ENCODE results near the gene RBM15B.
A peak's percentile ranks its signal among the peaks of the same experiment; 100 is the strongest.
"Not testable (repeated sequence)": the region's sequence is repeated elsewhere in the genome, so short reads cannot be mapped to it uniquely, and the experiment has no call there.

The RBM15B gene

GRCh38 chr3:51378726-51379125 lies 12.4 kb upstream of the RBM15B start:
- no peak for DNase-seq

DNA sequence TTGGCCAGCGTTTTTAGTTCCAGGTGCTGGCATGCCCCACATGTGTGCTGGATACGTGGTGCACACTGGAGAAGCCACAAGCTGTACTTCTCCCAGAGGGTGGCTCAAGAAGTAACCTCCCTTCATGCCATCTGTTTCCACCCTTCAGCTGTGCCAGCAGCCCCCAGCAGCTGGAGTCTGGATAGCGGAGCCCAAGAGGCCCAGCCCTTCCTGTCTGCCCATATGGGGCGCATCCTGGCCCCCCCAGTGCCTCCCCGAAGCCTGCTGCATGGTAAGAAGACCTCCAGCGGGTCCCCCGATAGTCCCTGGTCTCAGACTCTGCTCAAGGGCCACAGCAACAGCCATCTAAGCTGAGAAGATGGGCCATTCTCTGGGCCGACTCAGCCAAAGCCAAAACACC lies 11.8 kb upstream of the RBM15B start:
- DNase-seq: peak; percentile 67 to 89

- DNase-seq: peak; percentile 12 to 55
Measured at GRCh38 chr3:51379746-51380455, 11.2 kb upstream of the RBM15B start.

DNA sequence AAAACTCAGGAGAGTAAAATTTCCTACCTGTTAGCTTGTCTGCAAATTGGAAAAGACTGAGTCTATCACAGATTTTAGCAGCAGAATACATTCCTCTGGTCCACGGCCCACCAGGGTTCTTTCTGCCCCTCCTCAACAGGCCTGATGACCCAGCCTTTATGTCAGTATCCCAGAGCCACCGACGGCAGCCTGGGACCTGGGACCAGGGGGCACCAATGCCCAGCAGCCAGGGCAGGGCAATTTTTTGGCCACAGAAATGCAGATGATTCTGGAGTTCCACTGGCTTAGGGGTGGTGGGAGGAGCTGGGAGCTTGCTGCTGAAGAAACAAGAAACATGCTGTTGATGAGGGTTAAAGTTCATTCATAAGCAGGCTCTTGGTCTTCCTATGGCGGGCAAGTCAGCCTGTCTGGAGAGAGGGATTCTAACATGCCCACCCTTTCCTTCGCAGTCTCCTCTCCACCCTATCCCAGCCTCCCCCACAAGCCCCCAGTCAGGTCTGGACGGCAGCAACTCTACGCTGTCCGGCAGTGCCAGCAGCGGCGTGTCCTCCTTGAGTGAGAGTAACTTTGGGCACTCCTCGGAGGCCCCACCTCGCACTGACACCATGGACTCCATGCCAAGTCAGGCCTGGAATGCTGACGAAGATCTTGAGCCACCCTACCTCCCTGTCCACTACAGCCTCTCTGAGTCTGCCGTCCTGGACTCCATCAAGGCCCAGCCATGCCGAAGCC lies 10.3 kb upstream of the RBM15B start:
- DNase-seq: no peak

- no peak for DNase-seq
Measured at GRCh38 chr3:51381333-51381705, 9.8 kb upstream of the RBM15B start.

- no peak for DNase-seq
Measured at GRCh38 chr3:51382076-51382745, 8.9 kb upstream of the RBM15B start.

- DNase-seq: peak in 1 of 2 experiments; percentile 59
Measured at GRCh38 chr3:51382947-51383578, 8.0 kb upstream of the RBM15B start.

DNA sequence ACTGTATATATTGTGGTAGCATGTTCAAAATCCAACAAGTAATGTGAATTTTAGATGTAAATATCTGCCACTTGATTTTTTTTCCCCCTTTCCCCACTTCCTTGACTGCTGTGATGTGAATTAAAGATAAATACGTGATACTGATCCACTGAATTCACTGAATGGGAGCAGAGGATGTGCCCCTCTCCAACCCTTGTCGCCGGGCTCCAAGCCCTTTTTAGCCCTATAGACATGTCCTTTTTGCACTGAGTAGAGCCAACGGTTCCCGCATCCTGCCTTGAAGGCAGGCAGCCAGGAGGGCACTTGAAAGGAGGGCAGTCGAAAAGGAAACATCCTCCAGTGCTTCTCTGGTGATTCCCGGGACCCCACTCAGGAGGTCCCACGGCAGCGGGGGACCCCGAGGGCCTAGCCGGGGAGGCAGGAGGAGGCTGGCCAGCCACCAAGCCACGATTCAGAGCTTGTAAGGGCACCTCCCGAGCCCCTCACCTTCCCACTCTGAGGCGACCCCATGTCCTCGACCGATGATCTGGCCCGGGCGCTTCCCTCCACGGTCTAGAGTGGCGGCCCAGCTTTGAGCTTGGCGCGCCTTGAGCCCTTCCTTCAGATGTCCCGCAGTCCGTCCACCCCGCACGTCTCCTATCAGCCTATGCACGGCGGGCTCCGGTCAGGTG lies 6.9 kb upstream of the RBM15B start:
- DNase-seq: no peak

DNA sequence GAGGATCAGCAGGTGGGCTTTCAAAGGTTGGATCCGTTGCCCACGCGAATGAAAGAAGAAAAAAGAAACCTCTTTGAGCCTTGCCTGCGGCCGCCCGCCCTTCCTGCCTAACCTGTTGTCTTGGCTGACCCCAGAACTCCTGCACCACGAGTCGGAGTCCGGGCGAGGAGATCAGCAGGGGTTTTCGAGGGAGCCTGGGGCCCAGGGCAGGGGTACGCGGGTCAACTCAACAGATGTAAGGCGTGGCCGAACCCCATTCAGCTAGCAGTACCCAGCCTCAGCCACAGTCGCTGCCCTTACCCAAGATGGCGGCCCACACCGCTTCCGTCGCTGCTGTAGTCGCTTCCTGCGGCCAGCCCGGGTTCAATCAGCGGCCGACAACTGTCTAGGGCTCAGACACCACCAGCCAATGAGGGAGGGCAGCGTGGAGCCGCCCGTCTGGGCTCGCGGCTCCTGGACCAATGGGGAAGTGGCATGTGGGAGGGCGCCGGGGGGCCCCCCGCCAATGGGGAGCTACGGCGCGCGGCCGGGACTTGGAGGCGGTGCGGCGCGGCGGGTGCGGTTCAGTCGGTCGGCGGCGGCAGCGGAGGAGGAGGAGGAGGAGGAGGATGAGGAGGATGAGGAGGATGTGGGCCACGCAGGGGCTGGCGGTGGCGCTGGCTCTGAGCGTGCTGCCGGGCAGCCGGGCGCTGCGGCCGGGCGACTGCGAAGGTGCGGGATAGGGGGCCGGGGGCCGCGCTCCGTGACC lies 6.2 kb upstream of the RBM15B start, which contains the start of gene MANF:
Gene MANF, plus strand, starts transcription at position 566 of the 748 bp plus-strand sequence. Its CDS starts 52 bp downstream, at position 618.
- peak; percentile 94 to 97 for DNase-seq

GRCh38 chr3:51385621-51386091 lies 5.4 kb upstream of the RBM15B start:
- peak in 1 of 2 experiments; percentile 21 for DNase-seq

DNA sequence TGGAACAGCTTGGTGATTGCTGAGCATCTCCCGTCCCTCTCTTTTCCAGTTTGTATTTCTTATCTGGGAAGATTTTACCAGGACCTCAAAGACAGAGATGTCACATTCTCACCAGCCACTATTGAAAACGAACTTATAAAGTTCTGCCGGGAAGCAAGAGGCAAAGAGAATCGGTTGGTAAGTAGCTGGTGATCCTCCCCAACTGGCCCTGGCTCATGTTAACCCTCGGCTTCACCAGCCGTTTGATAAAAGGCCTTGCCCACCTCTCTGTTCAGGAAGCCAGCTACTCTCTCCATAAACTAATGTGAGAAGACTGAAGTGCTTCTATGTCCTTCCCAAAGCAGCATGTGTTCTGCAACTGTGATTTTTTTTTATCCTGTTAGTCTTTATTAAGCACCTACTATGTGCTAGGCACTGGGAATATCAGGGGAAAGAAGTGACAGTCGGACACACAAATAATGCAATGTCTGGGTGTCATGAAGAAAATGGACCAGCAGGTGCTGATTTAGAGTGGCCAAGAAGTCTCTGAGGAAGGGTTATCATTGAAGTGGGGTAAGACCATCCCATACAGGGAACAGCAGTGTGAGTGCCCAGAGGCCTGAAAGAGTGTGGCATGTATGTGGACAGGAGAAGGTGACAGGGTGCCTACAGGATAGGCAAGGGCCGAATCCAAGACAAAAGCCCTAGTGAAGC lies 4.8 kb upstream of the RBM15B start:
- DNase-seq: no peak

GRCh38 chr3:51386852-51387229 lies 4.2 kb upstream of the RBM15B start:
- DNase-seq: no peak

GRCh38 chr3:51387281-51387680 lies 3.8 kb upstream of the RBM15B start:
- DNase-seq: not testable (repeated sequence)

DNA sequence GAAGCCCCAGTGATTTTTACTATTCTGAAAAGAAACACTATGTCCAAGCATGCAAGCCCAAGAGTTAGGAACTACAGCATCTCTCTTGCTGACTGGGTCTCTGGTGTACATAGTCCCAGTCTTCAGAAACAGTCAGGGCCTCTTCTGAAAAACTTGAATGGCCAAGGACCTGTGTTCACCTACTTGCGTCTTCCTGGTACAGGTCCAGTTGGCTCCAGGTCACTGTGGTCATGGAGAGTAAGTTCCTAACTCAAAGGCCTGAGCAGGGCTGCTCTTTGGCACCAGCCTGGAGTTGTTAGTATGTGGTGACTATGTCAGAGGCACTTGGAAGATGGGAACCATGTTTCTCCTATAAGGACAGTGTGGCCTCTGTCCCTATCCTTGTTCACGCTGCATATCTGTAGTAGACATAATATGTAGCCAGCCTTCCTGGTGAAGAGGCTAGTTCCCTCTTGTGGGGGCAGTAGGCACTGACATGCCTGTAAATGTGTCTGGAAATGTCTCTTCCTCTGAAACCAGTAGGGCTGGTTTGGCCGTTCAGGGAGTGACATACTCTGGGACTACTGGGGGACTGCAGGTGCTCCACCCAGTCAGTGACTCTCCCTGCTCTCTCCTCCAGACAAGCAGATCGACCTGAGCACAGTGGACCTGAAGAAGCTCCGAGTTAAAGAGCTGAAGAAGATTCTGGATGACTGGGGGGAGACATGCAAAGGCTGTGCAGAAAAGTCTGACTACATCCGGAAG lies 2.6 kb upstream of the RBM15B start:
- no peak for DNase-seq

DNA sequence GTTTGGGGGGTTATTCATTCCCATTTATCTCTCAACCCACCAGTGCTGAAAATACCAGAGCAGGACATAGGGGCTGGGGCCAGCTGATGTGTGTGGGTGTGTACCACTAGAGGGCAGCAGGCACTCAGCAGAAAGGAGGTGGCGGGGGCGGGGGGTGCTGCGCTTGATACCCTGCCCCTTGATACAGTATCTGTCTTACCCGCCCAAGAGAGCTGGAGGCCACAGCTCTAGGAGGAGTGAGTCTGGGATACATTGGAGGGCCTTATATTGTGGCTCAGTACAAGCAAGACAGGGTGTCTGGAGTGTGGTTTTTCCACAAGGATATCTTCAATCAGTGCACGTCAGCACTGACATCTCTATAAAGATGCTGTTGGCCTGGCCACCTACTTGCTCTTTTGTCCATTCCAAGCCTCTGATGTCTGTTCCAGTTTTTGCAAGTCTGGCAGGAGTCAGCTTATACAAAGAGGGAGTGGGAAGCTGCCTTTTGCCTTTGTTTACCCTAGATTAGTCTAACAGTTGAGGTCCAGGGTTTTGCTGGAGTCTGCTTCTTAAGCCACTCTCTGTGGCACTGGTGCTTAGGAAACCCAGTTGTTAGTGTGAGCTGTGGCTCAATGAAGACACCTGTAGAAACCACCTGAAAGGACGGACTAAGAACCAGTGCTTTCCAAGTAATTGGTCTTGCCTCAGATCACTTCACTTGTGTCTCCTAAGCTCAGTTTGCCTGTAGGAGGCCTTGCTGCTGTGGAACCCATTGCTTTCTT lies 1.5 kb upstream of the RBM15B start:
- peak in 1 of 2 experiments; percentile 39 for DNase-seq

- no peak for DNase-seq
Measured at GRCh38 chr3:51390246-51391074, 625 bp upstream of the RBM15B start.

- peak in 1 of 2 experiments; percentile 13 for DNase-seq
Measured at GRCh38 chr3:51391566-51392354, 675 bp downstream of the RBM15B start.
